H1 (cell line): Measurements from ENCODE around the gene DHX34. TPM values are rescaled to one million over a fixed set of nuclear protein-coding genes. Genes with fewer than 3 reads are reported as not detected.

Experiments used
- BCL11A ChIP-seq, 2 experiments: IDR thresholded peaks; one replicate each; pipeline ENCODE4 v1.6.1; 2011; ENCODE audit warnings: low read depth in 2 of 2, low read length in 2 of 2, mild to moderate bottlenecking in 2 of 2
- CHD1 ChIP-seq: IDR thresholded peaks from 2 replicates; pipeline ENCODE4 v1.6.1; 2012; ENCODE audit warnings: low read depth, low read length, improper control_type of control experiment
- CTBP2 ChIP-seq: IDR thresholded peaks from 2 replicates; pipeline ENCODE4 v1.7.0; 2011; ENCODE audit warnings: borderline replicate concordance, mild to moderate bottlenecking, moderate library complexity, mixed read lengths, low read length; ENCODE audit not compliant: insufficient read depth, insufficient read length
- NANOG ChIP-seq: IDR thresholded peaks from 2 replicates; pipeline ENCODE4 v1.6.1; 2011; ENCODE audit warnings: low read length, low read depth, mild to moderate bottlenecking, inconsistent platforms; ENCODE audit not compliant: insufficient read depth, poor library complexity, severe bottlenecking
- RAD21 ChIP-seq, 2 experiments: IDR thresholded peaks in 1 of 2; conservative IDR thresholded peaks in 1 of 2; 2 replicates each; pipeline ENCODE4 v1.6.1; 2011; ENCODE audit warnings: low read depth in 2 of 2, low read length in 2 of 2, improper control_type of control experiment in 1 of 2, inconsistent platforms in 1 of 2, mild to moderate bottlenecking in 1 of 2, moderate library complexity in 1 of 2
- TAF7 ChIP-seq: optimal IDR thresholded peaks from 2 replicates; pipeline ENCODE3; 2011; ENCODE audit warnings: low read depth, mild to moderate bottlenecking, inconsistent platforms, low read length, moderate library complexity, borderline replicate concordance
- YY1 ChIP-seq: IDR thresholded peaks from 2 replicates; pipeline ENCODE4 v1.6.1; 2011; ENCODE audit warnings: low read depth, mild to moderate bottlenecking, low read length
- polyA plus RNA-seq, 7 experiments: library from polyadenylated mRNA; depleted of rRNA in 3 of 7; stranded (reverse) in 5 of 7; unstranded in 2 of 7; fragments of >200 nt in 5 of 7; fragments of 200-250 nt in 2 of 7; gene quantifications; 1 replicate in 5 of 7; 2 replicates in 1 of 7; 4 replicates in 1 of 7; pipeline versions ENCODE4 v1.2.1 to v1.2.3, GENCODE V29; 2011 to 2013; ENCODE audit warnings: missing spikeins in 2 of 7, mixed read lengths in 2 of 7
- total RNA-seq: library from RNA; stranded (reverse); fragmentation: NEBNext Ultra II Directional; extraction: Animal tissue kit (Norgen Biotek cat#: 25700); gene quantifications from 2 replicates; pipeline ENCODE4 v1.2.1, GENCODE V29; 2021

The DHX34 gene
- total and polyA plus RNA-seq, 2 of the 8 experiments (the other 6 are each of a cell fraction or from before 2014, with no cell fraction given), result 17.5 to 24.3 TPM

DNA sequence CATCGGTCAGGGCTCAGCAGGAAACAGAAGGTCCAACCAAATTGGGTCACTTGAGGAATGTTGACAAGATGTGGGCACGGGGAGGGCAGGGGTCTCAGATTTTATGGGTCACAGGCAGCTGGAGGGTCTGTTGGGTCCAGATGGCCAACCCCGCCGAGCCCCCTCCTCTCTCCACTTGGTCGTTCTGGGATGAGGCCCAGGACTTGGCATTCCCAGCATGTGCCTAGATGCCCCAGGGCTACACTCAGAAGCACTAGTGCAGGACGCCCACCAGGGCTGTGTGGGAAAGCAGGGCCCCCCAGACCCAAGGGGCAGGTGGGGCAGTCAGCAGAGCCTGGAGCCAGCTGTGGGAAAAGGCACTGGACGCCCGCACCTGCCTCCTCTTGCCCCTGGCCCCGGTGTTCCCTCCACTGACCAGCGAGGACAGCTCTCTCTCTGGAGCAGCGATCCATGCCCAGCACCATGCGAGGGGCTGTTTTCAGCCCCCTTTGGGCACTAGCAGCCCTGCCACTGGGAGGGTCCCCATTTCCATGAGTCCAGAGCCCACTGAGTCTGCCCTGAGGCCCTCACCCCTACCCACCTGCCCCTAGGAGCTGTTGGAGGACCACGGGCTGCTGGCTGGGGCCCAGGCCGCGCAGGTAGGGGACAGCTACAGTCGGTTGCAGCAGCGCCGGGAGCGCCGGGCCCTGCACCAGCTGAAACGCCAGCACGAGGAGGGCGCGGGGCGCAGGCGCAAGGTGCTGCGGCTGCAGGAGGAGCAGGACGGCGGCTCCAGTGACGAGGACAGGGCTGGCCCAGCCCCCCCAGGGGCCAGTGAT is 26.0 kb downstream of the DHX34 start (continued):
- no peak for TF ChIP-seq RAD21 (IDR thresholded peaks at IDR 0.05 in 1 of 2, conservative IDR thresholded peaks at IDR 0.05 in 1 of 2; ENCODE audit: low read depth in 2 of 2, low read length in 2 of 2)
- TF ChIP-seq BCL11A (IDR thresholded peaks at IDR 0.05; ENCODE audit: low read depth in 2 of 2, low read length in 2 of 2), result no peak
- TF ChIP-seq YY1, result no peak
- TF ChIP-seq CHD1, result no peak
- TF ChIP-seq TAF7, result no peak
- no peak for TF ChIP-seq NANOG
- TF ChIP-seq CTBP2, result no peak
